ENCODE data around the gene CREB3L2.

- TF ChIP-seq POLR2A (IDR thresholded peaks at IDR 0.05; ENCODE audit: low read length), result no peak
- no peak for TF ChIP-seq GATA1 (IDR thresholded peaks at IDR 0.05; ENCODE audit: low read depth, low read length)
Observed at GRCh38 chr7:138032186-138032585, 30.3 kb upstream of the CREB3L2 start.
